Keratinocyte (primary cell): ENCODE measurements around the gene RSL24D1. TPM values are rescaled to one million over a fixed set of nuclear protein-coding genes. Genes with fewer than 3 reads are reported as not detected.

ENCODE experiments used
- DNase-seq: peaks from one replicate; pipeline ENCODE4 v3.0.0-alpha.2; 2011; ENCODE audit warnings: low read depth, missing footprints, low spot score
- FAIRE-seq: peaks from 2 replicates; lab custom pipeline; 2011; peaks lifted over from hg19 to GRCh38; lab: Jason Lieb, UNC
- H2AFZ ChIP-seq: 2 replicates; pipeline ENCODE4 v1.6.0; 2012; ENCODE audit warnings: low read length, control low read depth, inconsistent platforms; ENCODE audit not compliant: control insufficient read depth
- H3K27ac ChIP-seq: 2 replicates; pipeline ENCODE4 v1.5.1; 2011; ENCODE audit warnings: low read length; ENCODE audit not compliant: control insufficient read depth, insufficient read depth
- H3K27me3 ChIP-seq: 3 replicates; pipeline ENCODE4 v1.6.0; 2011; ENCODE audit warnings: low read length; ENCODE audit not compliant: control insufficient read depth, insufficient read depth; ENCODE audit errors: extremely low read depth
- H3K36me3 ChIP-seq, 2 experiments: 2 replicates in 1 of 2; 3 replicates in 1 of 2; pipeline ENCODE4 v1.5.1; 2011; ENCODE audit warnings: low read length in 2 of 2, mild to moderate bottlenecking in 1 of 2; ENCODE audit not compliant: control insufficient read depth in 2 of 2, insufficient read depth in 2 of 2; ENCODE audit errors: extremely low read depth in 1 of 2
- H3K4me1 ChIP-seq: 3 replicates; pipeline ENCODE4 v1.5.1; 2011; ENCODE audit warnings: low read length; ENCODE audit not compliant: control insufficient read depth, insufficient read depth; ENCODE audit errors: extremely low read depth
- H3K4me2 ChIP-seq: 3 replicates; pipeline ENCODE4 v1.6.0; 2011; ENCODE audit warnings: low read depth, low read length; ENCODE audit not compliant: control insufficient read depth, insufficient read depth; ENCODE audit errors: extremely low read depth
- H3K4me3 ChIP-seq, 3 experiments: fragments of 200-600 bp in 1 of 3; sonication (generic) in 1 of 3; 2 replicates in 2 of 3; 3 replicates in 1 of 3; pipeline ENCODE4 v1.5.1; 2011 to 2016; ENCODE audit warnings: low read length in 3 of 3, mild to moderate bottlenecking in 3 of 3, control low read depth in 2 of 3, inconsistent platforms in 1 of 3, low read depth in 1 of 3, mixed read lengths in 1 of 3, mixed run types in 1 of 3, moderate library complexity in 1 of 3; ENCODE audit not compliant: control insufficient read depth in 2 of 3, insufficient read depth in 2 of 3; ENCODE audit errors: extremely low read depth in 1 of 3
- H3K79me2 ChIP-seq: 2 replicates; pipeline ENCODE4 v1.6.0; 2012; ENCODE audit warnings: low read length; ENCODE audit not compliant: control insufficient read depth, insufficient read depth
- H3K9ac ChIP-seq: 3 replicates; pipeline ENCODE4 v1.6.0; 2011; ENCODE audit warnings: low read length; ENCODE audit not compliant: control insufficient read depth, insufficient read depth; ENCODE audit errors: extremely low read depth
- H3K9me1 ChIP-seq: 3 replicates; pipeline ENCODE4 v1.6.0; 2011; ENCODE audit warnings: low read length; ENCODE audit not compliant: control insufficient read depth, insufficient read depth; ENCODE audit errors: extremely low read depth
- H3K9me3 ChIP-seq: 2 replicates; pipeline ENCODE4 v1.5.1; 2012; ENCODE audit warnings: low read depth, low read length; ENCODE audit not compliant: control insufficient read depth
- H4K20me1 ChIP-seq: 3 replicates; pipeline ENCODE4 v1.6.0; 2011; ENCODE audit warnings: low read length; ENCODE audit not compliant: control insufficient read depth, insufficient read depth; ENCODE audit errors: extremely low read depth
- CTCF ChIP-seq, 3 experiments: IDR thresholded peaks in 1 of 3; conservative IDR thresholded peaks in 1 of 3; optimal IDR thresholded peaks in 1 of 3; 2 replicates in 2 of 3; 3 replicates in 1 of 3; pipeline versions ENCODE3 to v1.5.1; 2011; ENCODE audit warnings: low read length in 3 of 3, mild to moderate bottlenecking in 3 of 3, moderate library complexity in 2 of 3, control low read depth in 1 of 3, inconsistent platforms in 1 of 3; ENCODE audit not compliant: insufficient read depth in 2 of 3; ENCODE audit errors: extremely low read depth in 1 of 3
- EZH2 ChIP-seq: IDR thresholded peaks from one replicate; pipeline ENCODE4 v1.6.1; 2012; ENCODE audit warnings: inconsistent platforms, mild to moderate bottlenecking, low read length, moderate library complexity
- dilution Hi-C: fragments of 300-500 bp; cut with MboI; formaldehyde crosslinking; loops from one replicate; pipeline ENCODE4 v1.7.0; 2020; ENCODE audit warnings: low sequenced_read_pairs; ENCODE audit not compliant: extremely low pct_ligation_motif_present
- polyA plus RNA-seq, 5 experiments: library from polyadenylated mRNA; depleted of rRNA in 3 of 5; stranded (reverse) in 3 of 5; stranded (forward) in 1 of 5; unstranded in 1 of 5; fragments of >200 nt; gene quantifications; 1 replicate in 1 of 5; 2 replicates in 3 of 5; 3 replicates in 1 of 5; pipeline versions ENCODE4 v1.2.1 to v1.2.3, GENCODE V29; 2011 to 2012; ENCODE audit warnings: missing spikeins in 2 of 5, low read depth in 1 of 5, low replicate concordance in 1 of 5

RSL24D1 gene
- polyA plus RNA-seq, 1 donor (not counting 4 experiments of a cell fraction or from before 2014, with no cell fraction given), result 99.9 TPM

DNA sequence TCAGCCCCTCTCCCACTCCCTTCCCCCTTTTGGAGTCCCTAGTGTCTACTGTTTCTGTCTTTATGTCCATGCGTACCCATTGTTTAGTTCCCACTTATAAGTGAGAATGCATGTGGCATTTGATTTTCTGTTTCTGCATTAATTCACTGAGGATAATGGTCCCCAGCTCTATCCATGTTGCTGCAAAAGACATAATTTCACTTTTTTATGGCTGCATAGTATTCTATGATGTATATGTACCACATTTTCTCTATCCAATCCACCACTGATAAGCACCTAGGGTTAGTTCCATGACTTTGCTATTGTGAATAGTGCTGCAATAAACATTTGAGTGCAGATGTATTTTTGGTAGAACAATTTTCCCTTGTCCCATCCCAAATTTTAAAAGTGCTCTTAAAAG, 34.2 kb upstream of the RSL24D1 start:
- Histone ChIP-seq H3K36me3 (no peaks in the 10 kb centered on the region), H3K4me1 (peaks cover 4% of the 10 kb centered on the region), H3K4me2 (no peak overlapping the region), H3K27me3 (no peaks in the 10 kb centered on the region), H3K27ac (no peak overlapping the region), H3K79me2 (no peaks in the 10 kb centered on the region), H4K20me1 (no peaks in the 10 kb centered on the region), H3K9me3 (no peaks in the 10 kb centered on the region), H3K9ac (no peak overlapping the region), H3K4me3 (no peak overlapping the region), H2AFZ (no peak overlapping the region), H3K9me1 (no peaks in the 10 kb centered on the region)
- no peak for DNase-seq
- FAIRE-seq, result no peak
- TF ChIP-seq EZH2, result no peak
- TF ChIP-seq CTCF (optimal IDR thresholded peaks at IDR 0.05 in 1 of 3, IDR thresholded peaks at IDR 0.05 in 1 of 3, conservative IDR thresholded peaks at IDR 0.05 in 1 of 3; ENCODE audit: extremely low read depth in 1 of 3, insufficient read depth in 2 of 3, low read length in 3 of 3), result no peak
- dilution Hi-C loops, result no loop called here

DNA sequence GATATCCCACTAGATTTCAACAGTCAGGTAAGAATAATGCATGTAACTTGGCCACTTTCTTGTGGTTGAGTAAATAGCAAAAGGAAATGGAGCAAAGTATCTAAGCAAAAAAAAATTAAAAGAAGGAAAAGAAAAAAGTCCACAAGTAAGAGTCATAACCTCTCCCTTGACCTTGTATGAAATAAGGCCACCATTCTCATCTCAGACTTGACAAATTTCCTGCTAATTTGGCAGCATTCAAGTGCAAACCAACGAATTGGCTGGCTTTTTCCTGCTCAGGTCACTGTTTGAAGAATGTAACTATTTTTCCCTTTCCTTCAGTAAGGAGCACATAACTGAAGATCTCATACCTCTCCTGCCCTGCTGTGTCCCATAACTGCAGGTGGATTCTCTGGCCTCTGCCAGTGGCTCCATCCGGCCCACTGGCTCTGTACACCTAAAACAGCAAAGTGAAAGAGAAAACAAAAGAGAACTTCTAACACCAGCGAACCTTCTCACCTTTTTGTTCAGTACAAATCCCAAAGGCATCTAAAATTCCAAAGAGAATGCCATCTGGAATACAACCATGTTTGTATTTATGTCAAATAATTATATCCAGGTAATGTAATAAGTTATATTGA, 33.4 kb upstream of the RSL24D1 start:
- Histone ChIP-seq H3K36me3 (no peaks in the 10 kb centered on the region), H3K9me3 (no peaks in the 10 kb centered on the region), H3K4me1 (peaks cover 4% of the 10 kb centered on the region), H3K9me1 (no peaks in the 10 kb centered on the region), H3K27ac (no peak overlapping the region), H3K4me3 (no peak overlapping the region), H3K9ac (no peak overlapping the region), H3K79me2 (no peaks in the 10 kb centered on the region), H2AFZ (no peak overlapping the region), H3K4me2 (no peak overlapping the region), H3K27me3 (no peaks in the 10 kb centered on the region), H4K20me1 (no peaks in the 10 kb centered on the region)
- dilution Hi-C loops, result no loop called here
- FAIRE-seq (no peak), DNase-seq (no peak)
- TF ChIP-seq CTCF (optimal IDR thresholded peaks at IDR 0.05 in 1 of 3, IDR thresholded peaks at IDR 0.05 in 1 of 3, conservative IDR thresholded peaks at IDR 0.05 in 1 of 3; ENCODE audit: extremely low read depth in 1 of 3, insufficient read depth in 2 of 3, low read length in 3 of 3) (no peak), EZH2 (no peak)
